SK-N-SH (cell line): ENCODE measurements around the gene LRMDA. TPM values are rescaled to one million over a fixed set of nuclear protein-coding genes. Genes with fewer than 3 reads are reported as not detected.

Source experiments
- CTCF ChIA-PET: fragments of 300-600, 350-600 bp; formaldehyde crosslinking; extraction: SDS; loops from one replicate; lab custom pipeline; 2021; lab: Yijun Ruan, JAX
- POLR2A ChIA-PET: fragments of 350-600 bp; sonication (Branson Sonifier 250); formaldehyde crosslinking; extraction: SDS; loops from one replicate; lab custom pipeline; 2020; ENCODE audit warnings: antibody characterized with exemption, inconsistent platforms; lab: Yijun Ruan, JAX
- DNase-seq: peaks from one replicate; pipeline ENCODE4 v3.0.0; 2012
- H2AFZ ChIP-seq: fragments of 200-600 bp; sonication (generic); 2 replicates; pipeline ENCODE4 v1.8.1; 2016; ENCODE audit warnings: antibody characterized with exemption, mild to moderate bottlenecking, low read depth
- H3F3A ChIP-seq: fragments of 200-600 bp; sonication (generic); replicated peaks from 2 replicates; pipeline ENCODE3; 2016; ENCODE audit warnings: antibody characterized with exemption, mild to moderate bottlenecking; ENCODE audit not compliant: insufficient read depth
- H3K27ac ChIP-seq, 2 experiments: fragments of 200-500 bp in 1 of 2; fragments of 200-600 bp in 1 of 2; sonication (Bioruptor generic) in 1 of 2; sonication (generic), shearing (Covaris generic) in 1 of 2; 2 replicates each; pipeline versions ENCODE4 v1.5.1 to v1.6.1; 2014 to 2016; ENCODE audit warnings: low read depth in 2 of 2, inconsistent platforms in 1 of 2, low read length in 1 of 2, mild to moderate bottlenecking in 1 of 2, mixed read lengths in 1 of 2
- H3K27me3 ChIP-seq: fragments of 200-600 bp; sonication (generic), shearing (Covaris generic); 2 replicates; pipeline ENCODE4 v1.6.1; 2016; ENCODE audit warnings: mixed run types; ENCODE audit not compliant: insufficient read depth
- H3K36me3 ChIP-seq, 2 experiments: fragments of 200-500 bp in 1 of 2; fragments of 200-600 bp in 1 of 2; sonication (Bioruptor generic) in 1 of 2; sonication (generic) in 1 of 2; replicated peaks in 1 of 2; 2 replicates each; pipeline versions ENCODE3 to v1.5.1; 2014 to 2016; ENCODE audit warnings: low read length in 1 of 2, mild to moderate bottlenecking in 1 of 2; ENCODE audit not compliant: insufficient read depth in 2 of 2, control insufficient read depth in 1 of 2
- H3K4me1 ChIP-seq, 2 experiments: fragments of 200-500 bp in 1 of 2; fragments of 200-600 bp in 1 of 2; sonication (Bioruptor generic) in 1 of 2; sonication (generic), shearing (Covaris generic) in 1 of 2; 2 replicates each; pipeline versions ENCODE4 v1.5.1 to v1.6.1; 2014 to 2016; ENCODE audit warnings: low read depth in 1 of 2, low read length in 1 of 2, mixed run types in 1 of 2; ENCODE audit not compliant: insufficient read depth in 2 of 2, control insufficient read depth in 1 of 2
- H3K4me2 ChIP-seq: fragments of 200-600 bp; sonication (generic), shearing (Covaris generic); 2 replicates; pipeline ENCODE4 v1.6.1; 2017; ENCODE audit warnings: mixed run types
- H3K4me3 ChIP-seq, 2 experiments: fragments of 200-500 bp in 1 of 2; fragments of 200-600 bp in 1 of 2; sonication (Bioruptor generic) in 1 of 2; sonication (generic), shearing (Covaris generic) in 1 of 2; 2 replicates each; pipeline versions ENCODE4 v1.5.1 to v1.8.1; 2014 to 2016; ENCODE audit warnings: low read depth in 2 of 2, inconsistent platforms in 1 of 2, low read length in 1 of 2, mild to moderate bottlenecking in 1 of 2, mixed read lengths in 1 of 2, moderate library complexity in 1 of 2
- H3K79me2 ChIP-seq: fragments of 200-600 bp; sonication (generic); 2 replicates; pipeline ENCODE4 v1.8.1; 2017; ENCODE audit warnings: mild to moderate bottlenecking; ENCODE audit not compliant: insufficient read depth
- H3K9ac ChIP-seq: fragments of 200-600 bp; sonication (generic); 2 replicates; pipeline ENCODE4 v1.6.1; 2017; ENCODE audit warnings: mixed run types
- H3K9me2 ChIP-seq: fragments of 200-600 bp; sonication (generic); 2 replicates; pipeline ENCODE4 v1.6.1; 2017; ENCODE audit warnings: mixed run types
- H3K9me3 ChIP-seq: fragments of 200-600 bp; sonication (generic); 2 replicates; pipeline ENCODE4 v1.6.1; 2017; ENCODE audit warnings: mixed run types, mild to moderate bottlenecking, moderate library complexity
- H4K20me1 ChIP-seq: fragments of 200-600 bp; sonication (generic); 2 replicates; pipeline ENCODE4 v1.6.1; 2017; ENCODE audit warnings: mild to moderate bottlenecking, mixed run types; ENCODE audit not compliant: insufficient read depth
- CHD2 ChIP-seq: fragments of 150-350 bp; IDR thresholded peaks from 2 replicates; pipeline ENCODE4 v1.6.1; 2018; ENCODE audit warnings: low read length; ENCODE audit not compliant: partially characterized antibody
- CTCF ChIP-seq: fragments of 200-600 bp; sonication (generic); IDR thresholded peaks from 2 replicates; pipeline ENCODE4 v1.6.1; 2017; ENCODE audit warnings: antibody characterized with exemption, mild to moderate bottlenecking, moderate library complexity
- ELF1 ChIP-seq: IDR thresholded peaks from 2 replicates; pipeline ENCODE4 v1.4.0; 2012
- EZH2phosphoT487 ChIP-seq: fragments of 200-600 bp; sonication (generic); IDR thresholded peaks from 2 replicates; pipeline ENCODE4 v1.6.1; 2017; ENCODE audit warnings: low read depth, mixed run types, mild to moderate bottlenecking, antibody characterized with exemption, moderate library complexity, borderline replicate concordance
- GATA2 ChIP-seq: sonication (generic); formaldehyde crosslinking; IDR thresholded peaks from 2 replicates; pipeline ENCODE4 v1.5.0; 2020; ENCODE audit warnings: mild to moderate bottlenecking, missing genetic modification reagents
- JUND ChIP-seq: IDR thresholded peaks from 2 replicates; pipeline ENCODE4 v1.4.0; 2012
- MXI1 ChIP-seq: IDR thresholded peaks from 2 replicates; pipeline ENCODE4 v1.6.1; 2012; ENCODE audit warnings: mild to moderate bottlenecking, low read depth, low read length, improper control_type of control experiment
- NFIC ChIP-seq: IDR thresholded peaks from 2 replicates; pipeline ENCODE4 v1.4.0; 2012; ENCODE audit warnings: borderline replicate concordance
- NRF1 ChIP-seq: IDR thresholded peaks from 2 replicates; pipeline ENCODE4 v1.6.1; 2012; ENCODE audit warnings: low read depth, mild to moderate bottlenecking, low read length
- PBX3 ChIP-seq: IDR thresholded peaks from 2 replicates; pipeline ENCODE4; 2012
- RFX5 ChIP-seq: IDR thresholded peaks from 2 replicates; pipeline ENCODE4 v1.6.1; 2012; ENCODE audit warnings: mild to moderate bottlenecking, improper control_type of control experiment, low read length
- TAF1 ChIP-seq: IDR thresholded peaks from 2 replicates; pipeline ENCODE4 v1.6.1; 2012; ENCODE audit warnings: low read depth, mild to moderate bottlenecking, low read length, moderate library complexity, borderline replicate concordance
- TCF12 ChIP-seq: IDR thresholded peaks from 2 replicates; pipeline ENCODE4 v1.4.0; 2012
- TEAD4 ChIP-seq: IDR thresholded peaks from 2 replicates; pipeline ENCODE4 v1.4.0; 2012; ENCODE audit warnings: mild to moderate bottlenecking, borderline replicate concordance; ENCODE audit not compliant: insufficient read depth
- USF2 ChIP-seq: fragments of 150-350 bp; IDR thresholded peaks from 2 replicates; pipeline ENCODE4 v1.6.1; 2017; ENCODE audit warnings: antibody characterized with exemption, low read length, low read depth, borderline replicate concordance
- YY1 ChIP-seq: IDR thresholded peaks from 2 replicates; pipeline ENCODE4 v1.4.0; 2012; ENCODE audit warnings: low read depth, mild to moderate bottlenecking
- ZBTB33 ChIP-seq: IDR thresholded peaks from 2 replicates; pipeline ENCODE4 v1.4.0; 2012; ENCODE audit warnings: low read depth, borderline replicate concordance
- WGBS: methylation state at CpG from one replicate; pipeline ENCODE4 v1.1.6; 2017; ENCODE audit warnings: low lambda C conversion rate; 5-methylcytosine and 5-hydroxymethylcytosine counted together
- polyA plus RNA-seq, 3 experiments: library from polyadenylated mRNA; depleted of rRNA; stranded (reverse); fragments of >200 nt; gene quantifications; 2 replicates each; pipeline ENCODE4 v1.2.3, GENCODE V29; 2012
- TF ChIP-seq, protein P1 (sequence below): IDR thresholded peaks from 2 replicates; pipeline ENCODE4 v1.6.1; 2012; ENCODE audit warnings: mild to moderate bottlenecking, low read depth, low read length, moderate library complexity
- TF ChIP-seq, protein P2 (sequence below): IDR thresholded peaks from 2 replicates; pipeline ENCODE4 v1.4.0; 2012; ENCODE audit warnings: low read depth

LRMDA gene
- polyA plus RNA-seq, 1 of the 3 experiments (the other 2 are of a cell fraction): 0.95 TPM

DNA sequence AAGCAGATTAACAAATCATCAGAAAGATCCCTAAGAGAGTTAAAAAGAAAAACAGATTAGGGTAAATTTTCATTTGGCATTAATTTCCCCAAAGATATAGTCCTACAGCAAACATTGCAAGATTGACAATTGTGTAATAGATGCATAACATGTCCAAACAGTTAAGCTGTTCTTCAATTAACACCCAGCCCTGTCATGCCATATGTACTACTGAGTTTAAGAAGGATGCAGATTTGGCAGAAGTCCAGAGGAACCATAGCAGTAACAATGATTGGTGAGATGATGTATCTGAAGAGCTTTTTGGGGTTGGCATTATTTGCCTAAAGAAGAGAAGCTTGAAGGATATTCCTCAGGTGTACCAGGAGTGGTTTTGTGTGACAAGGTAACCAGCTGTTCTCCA lies 287.6 kb downstream of the LRMDA start:
- ChIA-PET CTCF (no interaction called here), POLR2A (no interaction called here)
- no peaks in the 10 kb centered on the region for H3K4me1 ChIP-seq
- H3K9me2 ChIP-seq: no peaks in the 10 kb centered on the region
- no peak overlapping the region for H2AFZ ChIP-seq
- TF ChIP-seq RFX5: no peak
- TF ChIP-seq EZH2phosphoT487: no peak
- TF ChIP-seq MXI1: no peak
- no peak for TF ChIP-seq USF2
- TF ChIP-seq PBX3: no peak
- no peaks in the 10 kb centered on the region for H3K79me2 ChIP-seq
- no peak overlapping the region for H3K9ac ChIP-seq
- H3K27ac ChIP-seq: no peak overlapping the region
- no peaks in the 10 kb centered on the region for H3K36me3 ChIP-seq
- H3K9me3 ChIP-seq: no peaks in the 10 kb centered on the region
- no peak overlapping the region for H3K4me3 ChIP-seq
- no peaks in the 10 kb centered on the region; the same call in 1 of the 2 replicates for H3K27me3 ChIP-seq
- no peaks in the 10 kb centered on the region for H4K20me1 ChIP-seq
- H3K4me2 ChIP-seq: no peak overlapping the region
- no peaks in the 10 kb centered on the region for H3F3A ChIP-seq
- DNase-seq: no peak

GRCh38 chr10:75720157-75720556 lies 288.7 kb downstream of the LRMDA start:
- DNase-seq: no peak
- no peak overlapping the region for H3K27ac ChIP-seq
- H3K4me2 ChIP-seq: no peak overlapping the region
- WGBS: 73% methylated on average over 7 of the region's 7 CpGs
- no peaks in the 10 kb centered on the region for H3K36me3 ChIP-seq
- no peaks in the 10 kb centered on the region for H3K9me2 ChIP-seq
- H4K20me1 ChIP-seq: no peaks in the 10 kb centered on the region
- H3K4me1 ChIP-seq: no peaks in the 10 kb centered on the region
- no peaks in the 10 kb centered on the region for H3F3A ChIP-seq
- no peaks in the 10 kb centered on the region for H3K9me3 ChIP-seq
- H3K79me2 ChIP-seq: no peaks in the 10 kb centered on the region
- no peak for TF ChIP-seq ZBTB33
- no peak for TF ChIP-seq ELF1
- TF ChIP-seq CTCF: no peak
- no peak for TF ChIP-seq GATA2 (CRISPR knock-in tag)
- TF ChIP-seq, protein P1, sequence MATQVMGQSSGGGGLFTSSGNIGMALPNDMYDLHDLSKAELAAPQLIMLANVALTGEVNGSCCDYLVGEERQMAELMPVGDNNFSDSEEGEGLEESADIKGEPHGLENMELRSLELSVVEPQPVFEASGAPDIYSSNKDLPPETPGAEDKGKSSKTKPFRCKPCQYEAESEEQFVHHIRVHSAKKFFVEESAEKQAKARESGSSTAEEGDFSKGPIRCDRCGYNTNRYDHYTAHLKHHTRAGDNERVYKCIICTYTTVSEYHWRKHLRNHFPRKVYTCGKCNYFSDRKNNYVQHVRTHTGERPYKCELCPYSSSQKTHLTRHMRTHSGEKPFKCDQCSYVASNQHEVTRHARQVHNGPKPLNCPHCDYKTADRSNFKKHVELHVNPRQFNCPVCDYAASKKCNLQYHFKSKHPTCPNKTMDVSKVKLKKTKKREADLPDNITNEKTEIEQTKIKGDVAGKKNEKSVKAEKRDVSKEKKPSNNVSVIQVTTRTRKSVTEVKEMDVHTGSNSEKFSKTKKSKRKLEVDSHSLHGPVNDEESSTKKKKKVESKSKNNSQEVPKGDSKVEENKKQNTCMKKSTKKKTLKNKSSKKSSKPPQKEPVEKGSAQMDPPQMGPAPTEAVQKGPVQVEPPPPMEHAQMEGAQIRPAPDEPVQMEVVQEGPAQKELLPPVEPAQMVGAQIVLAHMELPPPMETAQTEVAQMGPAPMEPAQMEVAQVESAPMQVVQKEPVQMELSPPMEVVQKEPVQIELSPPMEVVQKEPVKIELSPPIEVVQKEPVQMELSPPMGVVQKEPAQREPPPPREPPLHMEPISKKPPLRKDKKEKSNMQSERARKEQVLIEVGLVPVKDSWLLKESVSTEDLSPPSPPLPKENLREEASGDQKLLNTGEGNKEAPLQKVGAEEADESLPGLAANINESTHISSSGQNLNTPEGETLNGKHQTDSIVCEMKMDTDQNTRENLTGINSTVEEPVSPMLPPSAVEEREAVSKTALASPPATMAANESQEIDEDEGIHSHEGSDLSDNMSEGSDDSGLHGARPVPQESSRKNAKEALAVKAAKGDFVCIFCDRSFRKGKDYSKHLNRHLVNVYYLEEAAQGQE: no peak
- TF ChIP-seq RFX5: no peak
- TF ChIP-seq TAF1: no peak
- TF ChIP-seq, protein P2, sequence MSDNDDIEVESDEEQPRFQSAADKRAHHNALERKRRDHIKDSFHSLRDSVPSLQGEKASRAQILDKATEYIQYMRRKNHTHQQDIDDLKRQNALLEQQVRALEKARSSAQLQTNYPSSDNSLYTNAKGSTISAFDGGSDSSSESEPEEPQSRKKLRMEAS: no peak
- TF ChIP-seq TEAD4: no peak
- no peak for TF ChIP-seq YY1
- no peak for TF ChIP-seq TCF12
- TF ChIP-seq JUND: no peak
- no peak for TF ChIP-seq NFIC
- no peak for TF ChIP-seq CHD2
- TF ChIP-seq NRF1: no peak
- TF ChIP-seq, all 33 proteins: peak for 0
- no peak overlapping the region for H3K4me3 ChIP-seq
- H2AFZ ChIP-seq: no peak overlapping the region
- ChIA-PET CTCF (interaction anchor here (1.0 kb wide), 1 partner anchor 583 kb away, joined by 3 read pairs; no protein-coding TSS in a partner anchor), POLR2A (no interaction called here)
- no peaks in the 10 kb centered on the region; the same call in 1 of the 2 replicates for H3K27me3 ChIP-seq
- H3K9ac ChIP-seq: no peak overlapping the region
